Measurements from ENCODE around the gene C17orf107.

Gene C17orf107

GRCh38 chr17:4877089-4877488 lies 22.2 kb upstream of the C17orf107 start:
- DNase-seq, result no peak

GRCh38 chr17:4879601-4880000 lies 19.7 kb upstream of the C17orf107 start:
- DNase-seq, result no peak

- no peak for DNase-seq
These were observed 18.5 kb upstream of the C17orf107 start for GRCh38 chr17:4880857-4881256.

- DNase-seq, result peak; percentile 18
These were observed 17.4 kb upstream of the C17orf107 start for GRCh38 chr17:4881761-4882555.

- no peak for DNase-seq
These were observed 14.8 kb upstream of the C17orf107 start for GRCh38 chr17:4884489-4884888.

GRCh38 chr17:4886830-4887229 lies 12.5 kb upstream of the C17orf107 start:
- DNase-seq, result no peak

- DNase-seq, result no peak
These were observed 11.8 kb upstream of the C17orf107 start for GRCh38 chr17:4887581-4887980.

GRCh38 chr17:4891411-4892410 lies 7.6 kb upstream of the C17orf107 start:
- DNase-seq, result no peak

GRCh38 chr17:4892499-4893221 lies 6.7 kb upstream of the C17orf107 start:
- DNase-seq, result no peak

- no peak for DNase-seq
These were observed 6.1 kb upstream of the C17orf107 start for GRCh38 chr17:4893272-4893671.

GRCh38 chr17:4893721-4894560 lies 5.4 kb upstream of the C17orf107 start:
- DNase-seq, result no peak

GRCh38 chr17:4895121-4895520 lies 4.2 kb upstream of the C17orf107 start:
- no peak for DNase-seq

GRCh38 chr17:4895657-4896331 lies 3.5 kb upstream of the C17orf107 start:
- DNase-seq, result no peak

- DNase-seq, result no peak
These were observed 2.8 kb upstream of the C17orf107 start for GRCh38 chr17:4896332-4897197.

- DNase-seq, result no peak
These were observed 2.1 kb upstream of the C17orf107 start for GRCh38 chr17:4897198-4897687.

- no peak for DNase-seq
These were observed 1.6 kb upstream of the C17orf107 start for GRCh38 chr17:4897785-4898184.

- no peak for DNase-seq
These were observed 985 bp upstream of the C17orf107 start for GRCh38 chr17:4898351-4898750.

- DNase-seq, result no peak
These were observed 409 bp upstream of the C17orf107 start for GRCh38 chr17:4898927-4899326.

GRCh38 chr17:4900231-4901107 lies 1.1 kb downstream of the C17orf107 start:
- no peak for DNase-seq
